Peyer's patch (tissue), 4 donors: ENCODE results near the gene ITPR1.

ENCODE experiments used
- POLR2A ChIP-seq, 2 donors: fragments of 450-650 bp; IDR thresholded peaks; one replicate each; pipeline ENCODE4 v1.5.1; 2017; ENCODE audit warnings: antibody characterized with exemption in 2 of 2, mild to moderate bottlenecking in 2 of 2, moderate library complexity in 2 of 2
- TF ChIP-seq, protein P1 (sequence below), 6 experiments: fragments of 450-650 bp in 4 of 6; fragments of 200-600 bp in 2 of 6; sonication (generic) in 1 of 6; IDR thresholded peaks; one replicate each; pipeline ENCODE4 v1.5.1; 2017 to 2019; ENCODE audit warnings: antibody characterized with exemption in 6 of 6, mild to moderate bottlenecking in 3 of 6, moderate library complexity in 1 of 6

DNA sequence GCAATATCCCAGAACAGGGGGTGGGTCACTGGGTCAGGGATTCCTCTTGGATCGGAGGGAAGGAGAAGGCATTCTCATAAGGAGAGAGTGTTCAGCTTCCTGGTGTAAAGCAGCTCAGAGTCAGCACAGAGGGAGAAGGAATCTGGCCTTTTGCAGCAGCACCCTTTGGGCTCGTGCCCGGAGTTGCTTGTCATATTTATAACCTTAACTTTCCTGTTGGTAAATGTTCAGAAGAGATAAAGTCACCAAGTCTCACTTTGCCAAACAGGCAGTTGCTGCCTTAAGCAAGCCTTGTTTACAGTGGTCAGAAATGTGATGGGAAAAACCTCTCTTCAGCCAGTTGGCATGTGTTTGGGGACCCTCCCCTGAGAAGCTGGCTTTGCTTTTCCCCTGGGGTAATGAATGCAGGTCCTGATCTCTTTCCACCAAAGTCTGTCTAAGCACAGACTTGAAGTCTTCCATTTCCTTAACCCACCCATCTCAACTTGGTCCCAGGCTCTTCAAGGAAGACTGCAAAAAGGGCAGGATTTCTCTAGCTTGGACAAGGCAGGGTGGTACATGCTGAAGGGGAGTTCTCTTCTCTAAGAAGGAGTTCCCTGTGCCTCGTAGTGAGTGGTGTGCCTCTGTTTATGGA is 279.1 kb downstream of the ITPR1 start:
- TF ChIP-seq, protein P1, sequence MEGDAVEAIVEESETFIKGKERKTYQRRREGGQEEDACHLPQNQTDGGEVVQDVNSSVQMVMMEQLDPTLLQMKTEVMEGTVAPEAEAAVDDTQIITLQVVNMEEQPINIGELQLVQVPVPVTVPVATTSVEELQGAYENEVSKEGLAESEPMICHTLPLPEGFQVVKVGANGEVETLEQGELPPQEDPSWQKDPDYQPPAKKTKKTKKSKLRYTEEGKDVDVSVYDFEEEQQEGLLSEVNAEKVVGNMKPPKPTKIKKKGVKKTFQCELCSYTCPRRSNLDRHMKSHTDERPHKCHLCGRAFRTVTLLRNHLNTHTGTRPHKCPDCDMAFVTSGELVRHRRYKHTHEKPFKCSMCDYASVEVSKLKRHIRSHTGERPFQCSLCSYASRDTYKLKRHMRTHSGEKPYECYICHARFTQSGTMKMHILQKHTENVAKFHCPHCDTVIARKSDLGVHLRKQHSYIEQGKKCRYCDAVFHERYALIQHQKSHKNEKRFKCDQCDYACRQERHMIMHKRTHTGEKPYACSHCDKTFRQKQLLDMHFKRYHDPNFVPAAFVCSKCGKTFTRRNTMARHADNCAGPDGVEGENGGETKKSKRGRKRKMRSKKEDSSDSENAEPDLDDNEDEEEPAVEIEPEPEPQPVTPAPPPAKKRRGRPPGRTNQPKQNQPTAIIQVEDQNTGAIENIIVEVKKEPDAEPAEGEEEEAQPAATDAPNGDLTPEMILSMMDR (IDR thresholded peaks at IDR 0.05) = no peak
- peak in 1 of 2 donors; percentile 53 for TF ChIP-seq POLR2A (IDR thresholded peaks at IDR 0.05)
